HepG2 (cell line): ENCODE data around the gene RPH3AL.

Experiments
- ATAD3A ChIP-seq: sonication (generic); formaldehyde crosslinking; IDR thresholded peaks from 2 replicates; pipeline ENCODE4 v1.4.0; 2020; ENCODE audit warnings: missing genetic modification reagents
- CREM ChIP-seq, 2 experiments: sonication (generic) in 1 of 2; formaldehyde crosslinking in 1 of 2; IDR thresholded peaks; 2 replicates each; pipeline versions ENCODE4 v1.4.0 to v1.6.1; 2016 to 2020; ENCODE audit warnings: antibody characterized with exemption in 1 of 2, mild to moderate bottlenecking in 1 of 2, missing genetic modification reagents in 1 of 2
- CTCF ChIP-seq: sonication (generic); formaldehyde crosslinking; IDR thresholded peaks from 2 replicates; pipeline ENCODE4 v1.5.0; 2020; ENCODE audit warnings: mild to moderate bottlenecking, missing genetic modification reagents, moderate library complexity
- FOXJ3 ChIP-seq: sonication (generic); formaldehyde crosslinking; IDR thresholded peaks from 2 replicates; pipeline ENCODE4 v1.4.0; 2020; ENCODE audit warnings: missing genetic modification reagents, mild to moderate bottlenecking, borderline replicate concordance
- SRF ChIP-seq: IDR thresholded peaks from 2 replicates; pipeline ENCODE4 v1.6.1; 2011; ENCODE audit warnings: mild to moderate bottlenecking, low read depth, low read length, moderate library complexity
- STAG1 ChIP-seq: sonication (generic); formaldehyde crosslinking; IDR thresholded peaks from 2 replicates; pipeline ENCODE4 v1.4.0; 2020; ENCODE audit warnings: missing genetic modification reagents
- ZBTB49 ChIP-seq: sonication (generic); formaldehyde crosslinking; IDR thresholded peaks from 2 replicates; pipeline ENCODE4 v1.4.0; 2020; ENCODE audit warnings: missing genetic modification reagents, borderline replicate concordance
- ZKSCAN8 ChIP-seq: IDR thresholded peaks from 2 replicates; pipeline ENCODE4 v1.6.1; 2016; ENCODE audit warnings: borderline replicate concordance, missing genetic modification reagents, missing compliant biosample characterization
- ZMAT5 ChIP-seq: sonication (generic); formaldehyde crosslinking; IDR thresholded peaks from 2 replicates; pipeline ENCODE4 v1.5.0; 2020; ENCODE audit warnings: mild to moderate bottlenecking, low read depth, missing genetic modification reagents, borderline replicate concordance
- ZNF160 ChIP-seq: sonication (generic); formaldehyde crosslinking; IDR thresholded peaks from 2 replicates; pipeline ENCODE4 v1.8.0; 2022; ENCODE audit warnings: mild to moderate bottlenecking, inconsistent platforms, missing genetic modification reagents
- ZNF280B ChIP-seq: sonication (generic); formaldehyde crosslinking; IDR thresholded peaks from 2 replicates; pipeline ENCODE4 v1.5.0; 2020; ENCODE audit warnings: missing genetic modification reagents, mild to moderate bottlenecking, borderline replicate concordance
- ZNF839 ChIP-seq: sonication (generic); formaldehyde crosslinking; IDR thresholded peaks from 2 replicates; pipeline ENCODE4 v1.4.0; 2020; ENCODE audit warnings: missing genetic modification reagents, mild to moderate bottlenecking, borderline replicate concordance

- TF ChIP-seq STAG1 (CRISPR knock-in tag) = no peak
- no peak for TF ChIP-seq ZNF160 (CRISPR knock-in tag)
- no peak for TF ChIP-seq ZNF839 (CRISPR knock-in tag)
- TF ChIP-seq CTCF = no peak
- TF ChIP-seq ZBTB49 (CRISPR knock-in tag) = no peak
- no peak for TF ChIP-seq FOXJ3
- no peak for TF ChIP-seq ZKSCAN8 (CRISPR knock-in tag)
- no peak for TF ChIP-seq SRF
- no peak for TF ChIP-seq ATAD3A
- no peak for TF ChIP-seq ZMAT5
- TF ChIP-seq ZNF280B (CRISPR knock-in tag) = no peak
- TF ChIP-seq CREM (IDR thresholded peaks at IDR 0.05) = no peak
- no peak for TF ChIP-seq CREM (CRISPR knock-in tag; IDR thresholded peaks at IDR 0.05)
These were observed 15.6 kb downstream of the RPH3AL start for GRCh38 chr17:337022-337420.
